Calu3 (cell line): Measurements from ENCODE around the gene HGS. TPM values are rescaled to one million over a fixed set of nuclear protein-coding genes. Genes with fewer than 3 reads are reported as not detected.

ENCODE experiments used
- BruUV-seq: library from RNA; stranded (reverse); fragments of 400-500 nt; replicated peaks from 2 replicates; lab custom pipeline; 2021; lab: Mats Ljungman, UMichigan
- CTCF ChIA-PET: fragments of 300-600 bp; sonication (Branson Sonifier 250); formaldehyde crosslinking; loops from one replicate; lab custom pipeline; 2022; ENCODE audit warnings: antibody characterized with exemption; lab: Charles Lee
- DNase-seq: peaks from one replicate; pipeline ENCODE4 v3.0.0; 2022
- H3K27ac Mint-ChIP-seq: one replicate; pipeline ENCODE4 v1.8.0; 2022; ENCODE audit warnings: mixed read lengths; ENCODE audit not compliant: unreplicated experiment
- H3K27me3 Mint-ChIP-seq: one replicate; pipeline ENCODE4 v1.8.0; 2022; ENCODE audit warnings: mixed read lengths; ENCODE audit not compliant: unreplicated experiment
- H3K36me3 Mint-ChIP-seq: one replicate; pipeline ENCODE4 v1.8.0; 2022; ENCODE audit warnings: mild to moderate bottlenecking, moderate library complexity, mixed read lengths; ENCODE audit not compliant: insufficient read depth, unreplicated experiment
- H3K4me1 Mint-ChIP-seq: one replicate; pipeline ENCODE4 v1.8.0; 2022; ENCODE audit warnings: mild to moderate bottlenecking, low read depth, mixed read lengths; ENCODE audit not compliant: unreplicated experiment
- H3K4me3 Mint-ChIP-seq: one replicate; pipeline ENCODE4 v1.8.0; 2022; ENCODE audit warnings: mild to moderate bottlenecking, low read depth, moderate library complexity, mixed read lengths; ENCODE audit not compliant: unreplicated experiment
- H3K9me3 Mint-ChIP-seq: one replicate; pipeline ENCODE4 v1.8.0; 2022; ENCODE audit warnings: low read depth, mixed read lengths; ENCODE audit not compliant: unreplicated experiment
- CTCF ChIP-seq: fragments of 200-600 bp; IDR thresholded peaks from one replicate; pipeline ENCODE4 v1.8.0; 2022; ENCODE audit warnings: antibody characterized with exemption; ENCODE audit not compliant: unreplicated experiment
- intact Hi-C: fragments of 100-400 bp; cut with micrococcal nuclease; formaldehyde crosslinking; loops from one replicate; pipeline ENCODE4 v1.10.0; 2022; ENCODE audit not compliant: unreplicated experiment
- total RNA-seq: library from RNA; stranded (reverse); gene quantifications from 2 replicates; pipeline ENCODE4 v1.2.3, GENCODE V29; 2022

Gene HGS
- total RNA-seq, 1 experiment from 2014 or later, result 160 TPM

GRCh38 chr17:81702934-81703746 lies 19.3 kb downstream of the HGS start, which contains the start of gene MRPL12:
TSS of gene MRPL12 (plus strand) at chr17:81703367. CDS start at chr17:81703502, 135 bp downstream.
- Mint-ChIP-seq H3K4me3 (peak within 1 kb of the TSS; percentile 98), H3K36me3 (peaks cover 88% of the 10 kb centered on the region), H3K27me3 (no peaks in the 10 kb centered on the region), H3K4me1 (peaks cover 22% of the 10 kb centered on the region), H3K27ac (peak within 1 kb of the TSS; percentile 98), H3K9me3 (no peaks in the 10 kb centered on the region)
- no peak for TF ChIP-seq CTCF
- BruUV-seq, result TSS peak; percentile 85
- CTCF ChIA-PET, result interaction anchor here (0.6 to 1.7 kb wide), 4 partner anchors 18 to 124 kb away, joined by 3 to 8 read pairs (median 6); partner anchors contain the start of genes ARL16 and HGS
- intact Hi-C loops, result no loop called here
- DNase-seq, result peak; percentile 91

GRCh38 chr17:81703747-81704654 lies 20.2 kb downstream of the HGS start:
- DNase-seq, result no peak
- peaks cover 22% of the 10 kb centered on the region for H3K4me1 Mint-ChIP-seq
- CTCF ChIA-PET, result interaction anchor here (0.6 to 1.7 kb wide), 6 partner anchors 17 to 123 kb away, joined by 3 to 8 read pairs (median 4); partner anchors contain the start of genes ARL16 and HGS
- no peaks in the 10 kb centered on the region for H3K9me3 Mint-ChIP-seq
- H3K4me3 Mint-ChIP-seq, result peak overlapping the region; percentile 98
- TSS peak; percentile 29 for BruUV-seq
- intact Hi-C loops, result no loop called here
- TF ChIP-seq CTCF, result no peak
- no peak overlapping the region for H3K27ac Mint-ChIP-seq
- H3K36me3 Mint-ChIP-seq, result peaks cover 84% of the 10 kb centered on the region
- H3K27me3 Mint-ChIP-seq, result no peaks in the 10 kb centered on the region

GRCh38 chr17:81705518-81706231 lies 21.9 kb downstream of the HGS start:
- CTCF ChIA-PET, result no interaction called here
- H3K36me3 Mint-ChIP-seq, result peaks cover 79% of the 10 kb centered on the region
- H3K4me1 Mint-ChIP-seq, result peaks cover 25% of the 10 kb centered on the region
- DNase-seq, result no peak
- BruUV-seq, result no TSS peak
- H3K27ac Mint-ChIP-seq, result no peak overlapping the region
- no peaks in the 10 kb centered on the region for H3K9me3 Mint-ChIP-seq
- no peak for TF ChIP-seq CTCF
- no peaks in the 10 kb centered on the region for H3K27me3 Mint-ChIP-seq
- intact Hi-C loops, result no loop called here
- H3K4me3 Mint-ChIP-seq, result no peak overlapping the region

- intact Hi-C loops, result no loop called here
- no peak for TF ChIP-seq CTCF
- CTCF ChIA-PET, result no interaction called here
- no peak overlapping the region for H3K27ac Mint-ChIP-seq
- H3K9me3 Mint-ChIP-seq, result no peaks in the 10 kb centered on the region
- H3K4me3 Mint-ChIP-seq, result no peak overlapping the region
- peaks cover 79% of the 10 kb centered on the region for H3K36me3 Mint-ChIP-seq
- no peak for DNase-seq
- peaks cover 25% of the 10 kb centered on the region for H3K4me1 Mint-ChIP-seq
- no TSS peak for BruUV-seq
- H3K27me3 Mint-ChIP-seq, result no peaks in the 10 kb centered on the region
These were observed 22.4 kb downstream of the HGS start for GRCh38 chr17:81706232-81706611.
